ENCODE data around the gene COL5A3.

GRCh38 chr19:9940778-9941177, 69.5 kb downstream of the COL5A3 start:
- no peak for TF ChIP-seq POLR2AphosphoS5 (IDR thresholded peaks at IDR 0.05)
- no peak for TF ChIP-seq POLR2A (IDR thresholded peaks at IDR 0.05)

All from spleen (tissue), 3 donors.